HCT116 (cell line): ENCODE measurements around the gene GRIK4. TPM values are rescaled to one million over a fixed set of nuclear protein-coding genes. Genes with fewer than 3 reads are reported as not detected.

Experiments
- ATAC-seq: fragments of 200-7000 bp; cut with Tn5 transposase; 2 replicates; pipeline ENCODE4 v1.9.1; 2020; ENCODE audit warnings: mild to moderate bottlenecking, moderate library complexity
- BruUV-seq: library from RNA; stranded (reverse); fragments of 400-500 nt; replicated peaks from 2 replicates; lab custom pipeline; 2021; lab: Mats Ljungman, UMichigan
- CTCF ChIA-PET: fragments of 300-600 bp; sonication (Branson Sonifier 250); formaldehyde crosslinking; loops from one replicate; lab custom pipeline; 2021; ENCODE audit warnings: antibody characterized with exemption; lab: Charles Lee
- POLR2A ChIA-PET: fragments of 300-600, 350-600 bp; sonication (Branson Sonifier 250); formaldehyde crosslinking; loops from one replicate; lab custom pipeline; 2021; ENCODE audit warnings: antibody characterized with exemption; lab: Charles Lee
- RAD21 ChIA-PET, 2 experiments: fragments of 300-600 bp; sonication (Branson Sonifier 250); formaldehyde crosslinking; loops; one replicate each; lab custom pipeline; 2023; ENCODE audit warnings: low total read pairs in 2 of 2; ENCODE audit not compliant: uncharacterized antibody in 2 of 2, unreplicated experiment in 2 of 2, low non-redundant PET in 1 of 2; lab: Charles Lee
- DNase-seq: peaks from one replicate; pipeline ENCODE4 v3.0.0-alpha.2; 2010; ENCODE audit warnings: low read depth, low spot score
- H2AFZ ChIP-seq: fragments of 200-600 bp; shearing (Covaris generic), sonication (generic); 2 replicates; pipeline ENCODE4 v1.6.1; 2017; ENCODE audit warnings: low read depth, mixed run types, mixed read lengths, antibody characterized with exemption, low read length; ENCODE audit not compliant: poor library complexity, severe bottlenecking
- H3K27ac ChIP-seq: 2 replicates; pipeline ENCODE4 v1.5.1; 2012; ENCODE audit warnings: low read depth, low read length
- H3K27me3 ChIP-seq: fragments of 200-600 bp; sonication (generic); 2 replicates; pipeline ENCODE4 v1.6.1; 2016; ENCODE audit warnings: mixed run types, low read length, mixed read lengths; ENCODE audit not compliant: insufficient read depth
- H3K36me3 ChIP-seq, 2 experiments: fragments of 200-500 bp in 1 of 2; fragments of 200-600 bp in 1 of 2; sonication (Bioruptor generic) in 1 of 2; sonication (generic) in 1 of 2; 2 replicates each; pipeline versions ENCODE4 v1.5.1 to v1.6.1; 2014 to 2016; ENCODE audit warnings: low read length in 2 of 2, inconsistent platforms in 1 of 2, mixed read lengths in 1 of 2, mixed run types in 1 of 2; ENCODE audit not compliant: insufficient read depth in 2 of 2, control insufficient read depth in 1 of 2
- H3K4me1 ChIP-seq, 2 experiments: fragments of 200-600 bp in 1 of 2; sonication (generic) in 1 of 2; 2 replicates each; pipeline versions ENCODE4 v1.5.1 to v1.6.1; 2012 to 2017; ENCODE audit warnings: low read length in 2 of 2, inconsistent platforms in 1 of 2, mild to moderate bottlenecking in 1 of 2, mixed read lengths in 1 of 2, mixed run types in 1 of 2, moderate library complexity in 1 of 2; ENCODE audit not compliant: insufficient read depth in 2 of 2, control insufficient read depth in 1 of 2
- H3K4me2 ChIP-seq: fragments of 200-600 bp; sonication (generic); 2 replicates; pipeline ENCODE4 v1.6.1; 2017; ENCODE audit warnings: mixed run types, low read length, mixed read lengths
- H3K4me3 ChIP-seq, 2 experiments: fragments of 200-600 bp in 1 of 2; sonication (generic) in 1 of 2; replicated peaks in 1 of 2; 2 replicates each; pipeline ENCODE4 v1.5.1; 2011 to 2016; ENCODE audit warnings: low read length in 2 of 2, control low read depth in 1 of 2, low read depth in 1 of 2, mild to moderate bottlenecking in 1 of 2, mixed read lengths in 1 of 2, mixed run types in 1 of 2
- H3K79me2 ChIP-seq: fragments of 200-600 bp; sonication (generic); 2 replicates; pipeline ENCODE4 v1.6.1; 2017; ENCODE audit warnings: mild to moderate bottlenecking, mixed run types, low read length, moderate library complexity, mixed read lengths; ENCODE audit not compliant: insufficient read depth
- H3K9ac ChIP-seq: fragments of 200-600 bp; sonication (generic); 2 replicates; pipeline ENCODE4 v1.6.1; 2016; ENCODE audit warnings: low read length, mixed read lengths
- H3K9me2 ChIP-seq: fragments of 200-600 bp; sonication (generic), shearing (Covaris generic); 2 replicates; pipeline ENCODE4 v1.6.1; 2017; ENCODE audit warnings: mixed run types, mild to moderate bottlenecking, moderate library complexity; ENCODE audit not compliant: insufficient read depth
- H3K9me3 ChIP-seq, 2 experiments: fragments of 200-500 bp in 1 of 2; fragments of 200-600 bp in 1 of 2; sonication (Bioruptor generic) in 1 of 2; sonication (generic) in 1 of 2; 2 replicates each; pipeline ENCODE4 v1.6.1; 2014 to 2017; ENCODE audit warnings: low read length in 2 of 2, mixed read lengths in 2 of 2, inconsistent platforms in 1 of 2, low read depth in 1 of 2, mild to moderate bottlenecking in 1 of 2, mixed run types in 1 of 2, moderate library complexity in 1 of 2; ENCODE audit not compliant: control insufficient read depth in 1 of 2, insufficient read depth in 1 of 2
- H4K20me1 ChIP-seq: fragments of 200-600 bp; sonication (generic), shearing (Covaris generic); 2 replicates; pipeline ENCODE4 v1.6.1; 2017; ENCODE audit warnings: mixed run types, mild to moderate bottlenecking, moderate library complexity; ENCODE audit not compliant: insufficient read depth
- CEBPB ChIP-seq: IDR thresholded peaks from 2 replicates; pipeline ENCODE4 v1.6.1; 2012; ENCODE audit warnings: low read depth
- EGR1 ChIP-seq: IDR thresholded peaks from 2 replicates; pipeline ENCODE4 v1.6.1; 2012; ENCODE audit warnings: low read depth
- EZH2 ChIP-seq: fragments of 200-600 bp; sonication (generic); IDR thresholded peaks from 2 replicates; pipeline ENCODE4 v1.6.1; 2017; ENCODE audit warnings: antibody characterized with exemption, mixed run types
- EZH2phosphoT487 ChIP-seq: fragments of 200-600 bp; IDR thresholded peaks from 2 replicates; pipeline ENCODE4 v1.6.1; 2018; ENCODE audit warnings: antibody characterized with exemption, borderline replicate concordance
- FOSL1 ChIP-seq: IDR thresholded peaks from 2 replicates; pipeline ENCODE4 v1.6.1; 2012; ENCODE audit warnings: low read depth
- JUND ChIP-seq: IDR thresholded peaks from 2 replicates; pipeline ENCODE4 v1.6.1; 2012
- POLR2A ChIP-seq: IDR thresholded peaks from 2 replicates; pipeline ENCODE4 v1.7.0; 2011; ENCODE audit warnings: borderline replicate concordance; ENCODE audit not compliant: insufficient read depth, insufficient read length; ENCODE audit errors: extremely low read depth
- POLR2AphosphoS5 ChIP-seq: IDR thresholded peaks from 2 replicates; pipeline ENCODE4 v1.6.1; 2011; ENCODE audit warnings: mild to moderate bottlenecking, low read depth, low read length, moderate library complexity
- RAD21 ChIP-seq: IDR thresholded peaks from 2 replicates; pipeline ENCODE4 v1.6.1; 2012; ENCODE audit warnings: low read depth, mild to moderate bottlenecking
- SIN3A ChIP-seq: IDR thresholded peaks from 2 replicates; pipeline ENCODE4 v1.6.1; 2012; ENCODE audit warnings: low read depth
- SP1 ChIP-seq: IDR thresholded peaks from 2 replicates; pipeline ENCODE4 v1.6.1; 2012; ENCODE audit warnings: low read depth
- SRF ChIP-seq: IDR thresholded peaks from 2 replicates; pipeline ENCODE4 v1.6.1; 2012; ENCODE audit warnings: low read depth
- TCF7L2 ChIP-seq: IDR thresholded peaks from 2 replicates; pipeline ENCODE4 v1.7.0; 2011; ENCODE audit warnings: borderline replicate concordance, inconsistent platforms; ENCODE audit not compliant: insufficient read depth, insufficient read length; ENCODE audit errors: extremely low read depth
- YY1 ChIP-seq: IDR thresholded peaks from 2 replicates; pipeline ENCODE4 v1.6.1; 2011; ENCODE audit warnings: low read length, low read depth, moderate library complexity, mild to moderate bottlenecking; ENCODE audit not compliant: insufficient replicate concordance; ENCODE audit errors: extremely low read depth
- ZFX ChIP-seq: fragments of 450-650 bp; IDR thresholded peaks from 2 replicates; pipeline ENCODE4 v1.6.1; 2017
- ZNF274 ChIP-seq: fragments of 200-500 bp; sonication (Bioruptor generic); IDR thresholded peaks from 2 replicates; pipeline ENCODE4 v1.6.1; 2014; ENCODE audit warnings: mild to moderate bottlenecking, low read depth, low read length, inconsistent platforms
- intact Hi-C: fragments of 100-400 bp; cut with micrococcal nuclease; formaldehyde crosslinking; loops from 2 replicates; pipeline ENCODE4 v1.10.0; 2022
- total RNA-seq: library from RNA; stranded (reverse); gene quantifications from one replicate; pipeline ENCODE4 v1.2.1, GENCODE V29; 2021; ENCODE audit not compliant: unreplicated experiment
- TF ChIP-seq, protein P1 (sequence below): IDR thresholded peaks from 2 replicates; pipeline ENCODE4 v1.6.1; 2011; ENCODE audit warnings: mild to moderate bottlenecking, low read length, moderate library complexity; ENCODE audit not compliant: insufficient replicate concordance; ENCODE audit errors: extremely low read depth
- TF ChIP-seq, protein P2 (sequence below): IDR thresholded peaks from 2 replicates; pipeline ENCODE4 v1.6.1; 2012
- TF ChIP-seq, protein P3 (sequence below): IDR thresholded peaks from 2 replicates; pipeline ENCODE4 v1.6.1; 2012
- TF ChIP-seq, protein P4 (sequence below): IDR thresholded peaks from 2 replicates; pipeline ENCODE4 v1.6.1; 2012; ENCODE audit warnings: low read depth

GRIK4 gene
- total RNA-seq, 1 experiment from 2014 or later: 0.52 TPM

DNA sequence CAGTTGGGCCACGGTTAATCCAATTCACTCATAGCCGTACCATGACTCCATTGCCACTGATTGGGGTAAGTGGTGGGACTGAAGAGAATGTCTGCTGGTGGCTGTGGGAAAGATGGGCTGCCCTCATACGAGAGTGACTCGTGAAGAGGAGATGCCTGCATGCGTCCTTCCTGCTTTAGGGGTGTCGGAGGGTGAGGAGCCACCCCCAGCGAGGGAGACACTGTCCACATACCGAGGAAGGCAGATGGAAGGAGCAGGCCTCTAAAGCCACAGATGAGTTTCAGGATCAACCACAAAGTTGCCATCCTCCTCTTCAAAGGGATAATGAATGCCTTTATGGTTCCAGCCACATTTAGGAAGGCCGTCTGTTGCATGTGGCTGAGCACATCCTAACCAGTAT is 83.2 kb downstream of the GRIK4 start:
- ChIA-PET POLR2A (no interaction called here), RAD21 (no interaction called here), CTCF (no interaction called here)
- H3K9me3 ChIP-seq: no peaks in the 10 kb centered on the region
- H3K27me3 ChIP-seq: no peaks in the 10 kb centered on the region
- TF ChIP-seq POLR2A (no peak), RAD21 (no peak), EZH2phosphoT487 (no peak), FOSL1 (no peak), SIN3A (no peak), CEBPB (no peak), TCF7L2 (no peak), ZFX (no peak), SRF (no peak), EGR1 (no peak), EZH2 (no peak), YY1 (no peak), POLR2AphosphoS5 (no peak), SP1 (no peak), JUND (no peak), ZNF274 (no peak)
- TF ChIP-seq, protein P1, sequence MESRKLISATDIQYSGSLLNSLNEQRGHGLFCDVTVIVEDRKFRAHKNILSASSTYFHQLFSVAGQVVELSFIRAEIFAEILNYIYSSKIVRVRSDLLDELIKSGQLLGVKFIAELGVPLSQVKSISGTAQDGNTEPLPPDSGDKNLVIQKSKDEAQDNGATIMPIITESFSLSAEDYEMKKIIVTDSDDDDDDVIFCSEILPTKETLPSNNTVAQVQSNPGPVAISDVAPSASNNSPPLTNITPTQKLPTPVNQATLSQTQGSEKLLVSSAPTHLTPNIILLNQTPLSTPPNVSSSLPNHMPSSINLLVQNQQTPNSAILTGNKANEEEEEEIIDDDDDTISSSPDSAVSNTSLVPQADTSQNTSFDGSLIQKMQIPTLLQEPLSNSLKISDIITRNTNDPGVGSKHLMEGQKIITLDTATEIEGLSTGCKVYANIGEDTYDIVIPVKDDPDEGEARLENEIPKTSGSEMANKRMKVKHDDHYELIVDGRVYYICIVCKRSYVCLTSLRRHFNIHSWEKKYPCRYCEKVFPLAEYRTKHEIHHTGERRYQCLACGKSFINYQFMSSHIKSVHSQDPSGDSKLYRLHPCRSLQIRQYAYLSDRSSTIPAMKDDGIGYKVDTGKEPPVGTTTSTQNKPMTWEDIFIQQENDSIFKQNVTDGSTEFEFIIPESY: no peak
- TF ChIP-seq, protein P2, sequence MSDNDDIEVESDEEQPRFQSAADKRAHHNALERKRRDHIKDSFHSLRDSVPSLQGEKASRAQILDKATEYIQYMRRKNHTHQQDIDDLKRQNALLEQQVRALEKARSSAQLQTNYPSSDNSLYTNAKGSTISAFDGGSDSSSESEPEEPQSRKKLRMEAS: no peak
- TF ChIP-seq, protein P3, sequence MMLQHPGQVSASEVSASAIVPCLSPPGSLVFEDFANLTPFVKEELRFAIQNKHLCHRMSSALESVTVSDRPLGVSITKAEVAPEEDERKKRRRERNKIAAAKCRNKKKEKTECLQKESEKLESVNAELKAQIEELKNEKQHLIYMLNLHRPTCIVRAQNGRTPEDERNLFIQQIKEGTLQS: no peak
- TF ChIP-seq, protein P4, sequence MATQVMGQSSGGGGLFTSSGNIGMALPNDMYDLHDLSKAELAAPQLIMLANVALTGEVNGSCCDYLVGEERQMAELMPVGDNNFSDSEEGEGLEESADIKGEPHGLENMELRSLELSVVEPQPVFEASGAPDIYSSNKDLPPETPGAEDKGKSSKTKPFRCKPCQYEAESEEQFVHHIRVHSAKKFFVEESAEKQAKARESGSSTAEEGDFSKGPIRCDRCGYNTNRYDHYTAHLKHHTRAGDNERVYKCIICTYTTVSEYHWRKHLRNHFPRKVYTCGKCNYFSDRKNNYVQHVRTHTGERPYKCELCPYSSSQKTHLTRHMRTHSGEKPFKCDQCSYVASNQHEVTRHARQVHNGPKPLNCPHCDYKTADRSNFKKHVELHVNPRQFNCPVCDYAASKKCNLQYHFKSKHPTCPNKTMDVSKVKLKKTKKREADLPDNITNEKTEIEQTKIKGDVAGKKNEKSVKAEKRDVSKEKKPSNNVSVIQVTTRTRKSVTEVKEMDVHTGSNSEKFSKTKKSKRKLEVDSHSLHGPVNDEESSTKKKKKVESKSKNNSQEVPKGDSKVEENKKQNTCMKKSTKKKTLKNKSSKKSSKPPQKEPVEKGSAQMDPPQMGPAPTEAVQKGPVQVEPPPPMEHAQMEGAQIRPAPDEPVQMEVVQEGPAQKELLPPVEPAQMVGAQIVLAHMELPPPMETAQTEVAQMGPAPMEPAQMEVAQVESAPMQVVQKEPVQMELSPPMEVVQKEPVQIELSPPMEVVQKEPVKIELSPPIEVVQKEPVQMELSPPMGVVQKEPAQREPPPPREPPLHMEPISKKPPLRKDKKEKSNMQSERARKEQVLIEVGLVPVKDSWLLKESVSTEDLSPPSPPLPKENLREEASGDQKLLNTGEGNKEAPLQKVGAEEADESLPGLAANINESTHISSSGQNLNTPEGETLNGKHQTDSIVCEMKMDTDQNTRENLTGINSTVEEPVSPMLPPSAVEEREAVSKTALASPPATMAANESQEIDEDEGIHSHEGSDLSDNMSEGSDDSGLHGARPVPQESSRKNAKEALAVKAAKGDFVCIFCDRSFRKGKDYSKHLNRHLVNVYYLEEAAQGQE: no peak
- no peaks in the 10 kb centered on the region for H3K79me2 ChIP-seq
- ATAC-seq: no peak
- no peak for DNase-seq
- intact Hi-C loops: no loop called here
- H4K20me1 ChIP-seq: no peaks in the 10 kb centered on the region
- H3K9me2 ChIP-seq: no peaks in the 10 kb centered on the region
- BruUV-seq: no TSS peak
- H3K4me1 ChIP-seq: peaks cover 7 to 9% of the 10 kb centered on the region in 2 experiments; a peak in 3 of 4 replicates
- H3K36me3 ChIP-seq: no peaks in the 10 kb centered on the region
- H3K4me3 ChIP-seq: no peak overlapping the region
- no peak overlapping the region for H2AFZ ChIP-seq
- no peak overlapping the region for H3K27ac ChIP-seq
- no peak overlapping the region for H3K9ac ChIP-seq
- no peak overlapping the region for H3K4me2 ChIP-seq
